Measurements from ENCODE around the gene OSTF1.

Gene OSTF1

DNA sequence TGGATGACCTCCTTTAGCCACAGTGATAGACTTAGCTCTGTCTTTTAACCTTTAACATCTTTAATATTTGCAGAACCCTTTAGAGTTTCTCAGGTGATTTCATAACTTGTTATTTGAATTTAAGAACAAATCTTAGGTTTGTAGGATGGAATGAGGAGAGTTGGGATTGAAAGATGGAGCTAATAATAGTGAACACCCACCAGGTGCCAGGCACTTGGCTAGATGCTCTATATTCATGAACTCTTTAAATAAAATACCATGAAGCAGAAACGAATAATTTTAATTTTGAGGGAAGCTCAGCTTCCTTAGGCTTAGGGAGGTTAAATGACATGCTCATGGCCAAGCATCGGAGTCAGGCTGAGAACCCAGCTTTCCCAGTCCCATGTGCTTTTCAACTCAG, 40.8 kb upstream of the OSTF1 start:
- Mint-ChIP-seq H3K4me3 (no peak overlapping the region), H3K27ac (no peak overlapping the region), H3K27me3 (ENCODE audit: low read depth) (peaks cover 7% of the 10 kb centered on the region), H3K9me3 (peaks cover 7% of the 10 kb centered on the region), H3K4me1 (no peaks in the 10 kb centered on the region), H3K36me3 (ENCODE audit: low read depth) (no peaks in the 10 kb centered on the region)
- TF ChIP-seq, protein P1, sequence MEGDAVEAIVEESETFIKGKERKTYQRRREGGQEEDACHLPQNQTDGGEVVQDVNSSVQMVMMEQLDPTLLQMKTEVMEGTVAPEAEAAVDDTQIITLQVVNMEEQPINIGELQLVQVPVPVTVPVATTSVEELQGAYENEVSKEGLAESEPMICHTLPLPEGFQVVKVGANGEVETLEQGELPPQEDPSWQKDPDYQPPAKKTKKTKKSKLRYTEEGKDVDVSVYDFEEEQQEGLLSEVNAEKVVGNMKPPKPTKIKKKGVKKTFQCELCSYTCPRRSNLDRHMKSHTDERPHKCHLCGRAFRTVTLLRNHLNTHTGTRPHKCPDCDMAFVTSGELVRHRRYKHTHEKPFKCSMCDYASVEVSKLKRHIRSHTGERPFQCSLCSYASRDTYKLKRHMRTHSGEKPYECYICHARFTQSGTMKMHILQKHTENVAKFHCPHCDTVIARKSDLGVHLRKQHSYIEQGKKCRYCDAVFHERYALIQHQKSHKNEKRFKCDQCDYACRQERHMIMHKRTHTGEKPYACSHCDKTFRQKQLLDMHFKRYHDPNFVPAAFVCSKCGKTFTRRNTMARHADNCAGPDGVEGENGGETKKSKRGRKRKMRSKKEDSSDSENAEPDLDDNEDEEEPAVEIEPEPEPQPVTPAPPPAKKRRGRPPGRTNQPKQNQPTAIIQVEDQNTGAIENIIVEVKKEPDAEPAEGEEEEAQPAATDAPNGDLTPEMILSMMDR (IDR thresholded peaks at IDR 0.05; ENCODE audit: unreplicated experiment in 3 of 3), result no peak

DNA sequence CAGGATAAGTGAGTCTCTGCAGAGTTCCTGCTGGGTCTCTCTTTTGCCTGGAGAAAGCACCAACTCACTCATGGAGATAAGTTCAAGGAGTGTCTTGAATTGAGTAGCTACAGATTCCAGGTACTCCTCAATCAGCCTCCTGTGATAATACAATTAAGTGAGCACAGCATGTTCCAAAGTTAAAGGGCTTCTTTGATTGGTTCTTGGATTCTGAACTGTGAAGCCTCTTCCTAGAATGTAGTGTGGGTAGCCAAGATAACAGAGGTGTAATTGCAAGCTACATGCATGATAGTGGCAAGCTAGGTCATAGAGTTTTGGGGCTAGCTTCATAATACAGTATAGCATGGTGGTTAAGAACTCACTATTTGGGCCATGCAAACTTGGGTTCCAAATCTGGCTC, 37.0 kb upstream of the OSTF1 start:
- peaks cover 7% of the 10 kb centered on the region for H3K9me3 Mint-ChIP-seq
- no peak overlapping the region for H3K27ac Mint-ChIP-seq
- H3K27me3 Mint-ChIP-seq (ENCODE audit: low read depth), result no peaks in the 10 kb centered on the region
- no peaks in the 10 kb centered on the region for H3K4me1 Mint-ChIP-seq
- H3K36me3 Mint-ChIP-seq (ENCODE audit: low read depth), result no peaks in the 10 kb centered on the region
- TF ChIP-seq, protein P1 (IDR thresholded peaks at IDR 0.05; ENCODE audit: unreplicated experiment in 3 of 3), result no peak
- H3K4me3 Mint-ChIP-seq, result no peak overlapping the region

DNA sequence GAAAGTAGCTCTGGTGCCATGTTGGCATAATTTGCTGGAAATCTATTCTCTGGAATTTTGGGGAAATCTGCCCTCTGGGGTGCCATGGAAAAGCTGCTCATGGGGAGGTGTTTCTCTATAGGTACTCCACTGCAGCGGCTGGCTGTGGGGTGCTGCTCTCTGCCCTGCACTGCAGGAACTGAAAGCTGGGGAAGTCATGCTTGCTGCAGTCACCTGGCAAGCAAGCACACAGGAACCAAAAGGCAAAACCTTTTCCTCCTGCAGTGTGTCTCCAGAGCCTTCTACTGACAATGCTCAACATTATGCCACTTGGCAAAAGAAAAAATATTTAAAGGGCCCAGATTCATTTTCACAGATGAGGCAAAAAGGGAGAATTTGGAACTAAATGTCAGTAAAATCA, 34.4 kb upstream of the OSTF1 start:
- no peaks in the 10 kb centered on the region for H3K36me3 Mint-ChIP-seq (ENCODE audit: low read depth)
- no peak overlapping the region for H3K4me3 Mint-ChIP-seq
- H3K27me3 Mint-ChIP-seq (ENCODE audit: low read depth), result no peaks in the 10 kb centered on the region
- H3K4me1 Mint-ChIP-seq, result no peaks in the 10 kb centered on the region
- no peak overlapping the region for H3K27ac Mint-ChIP-seq
- peaks cover 12% of the 10 kb centered on the region for H3K9me3 Mint-ChIP-seq
- TF ChIP-seq, protein P1 (IDR thresholded peaks at IDR 0.05; ENCODE audit: unreplicated experiment in 3 of 3), result no peak

DNA sequence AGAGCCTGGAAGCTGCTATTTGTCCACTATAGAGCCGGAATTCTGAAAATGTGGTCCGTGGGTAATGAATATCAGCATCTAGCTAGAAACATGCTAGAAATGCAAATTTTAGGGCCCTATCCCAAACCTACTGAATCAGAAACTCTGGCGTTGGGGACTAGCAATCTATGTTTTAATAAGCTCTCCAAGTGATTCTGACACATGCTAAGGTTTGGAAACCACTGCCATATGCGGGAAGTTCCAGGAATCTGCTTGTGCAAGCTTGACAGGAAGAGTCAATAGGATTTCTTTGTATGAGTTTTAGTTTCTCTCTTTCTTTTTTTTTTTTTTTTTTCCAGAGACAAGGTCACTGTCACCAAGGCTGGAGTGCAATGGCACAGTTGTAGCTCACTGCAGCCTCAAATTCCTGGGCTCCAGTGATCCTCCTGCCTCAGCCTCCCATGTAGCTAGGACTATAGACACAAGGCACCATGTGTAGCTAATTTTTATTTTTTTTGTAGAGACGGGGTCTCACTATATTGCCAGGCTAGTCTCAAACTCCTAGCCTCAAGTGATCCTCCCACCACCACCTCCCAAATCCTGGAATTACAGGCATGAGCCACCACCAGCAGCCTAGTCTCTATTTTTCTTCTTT, 33.8 kb upstream of the OSTF1 start:
- Mint-ChIP-seq H3K27ac (no peak overlapping the region), H3K27me3 (ENCODE audit: low read depth) (no peaks in the 10 kb centered on the region), H3K36me3 (ENCODE audit: low read depth) (no peaks in the 10 kb centered on the region), H3K4me1 (no peaks in the 10 kb centered on the region), H3K4me3 (no peak overlapping the region), H3K9me3 (peaks cover 14% of the 10 kb centered on the region)
- TF ChIP-seq, protein P1 (IDR thresholded peaks at IDR 0.05; ENCODE audit: unreplicated experiment in 3 of 3), result no peak

DNA sequence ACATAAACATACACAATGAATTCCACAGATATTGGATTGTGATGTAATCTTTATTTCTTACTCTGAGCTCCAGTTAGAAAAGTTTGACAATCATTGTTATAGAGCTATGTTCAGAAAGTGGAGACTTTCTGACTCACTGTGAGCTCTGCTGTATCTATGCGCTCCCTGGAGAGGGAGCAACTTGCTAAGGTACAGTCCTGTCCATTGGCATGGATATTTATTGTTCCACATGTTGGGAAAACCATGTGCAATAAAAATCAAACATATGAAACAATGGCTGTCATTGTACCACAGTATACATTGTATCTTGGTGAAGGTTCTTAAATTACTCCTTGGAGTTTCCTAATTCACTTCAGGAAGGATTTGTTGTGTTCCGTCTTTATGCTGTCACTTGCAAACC, 27.1 kb upstream of the OSTF1 start:
- H3K9me3 Mint-ChIP-seq, result peaks cover 12% of the 10 kb centered on the region
- no peaks in the 10 kb centered on the region for H3K36me3 Mint-ChIP-seq (ENCODE audit: low read depth)
- TF ChIP-seq, protein P1 (IDR thresholded peaks at IDR 0.05; ENCODE audit: unreplicated experiment in 3 of 3), result no peak
- H3K4me3 Mint-ChIP-seq, result no peak overlapping the region
- no peaks in the 10 kb centered on the region for H3K27me3 Mint-ChIP-seq (ENCODE audit: low read depth)
- peaks cover 13% of the 10 kb centered on the region for H3K4me1 Mint-ChIP-seq
- no peak overlapping the region for H3K27ac Mint-ChIP-seq

DNA sequence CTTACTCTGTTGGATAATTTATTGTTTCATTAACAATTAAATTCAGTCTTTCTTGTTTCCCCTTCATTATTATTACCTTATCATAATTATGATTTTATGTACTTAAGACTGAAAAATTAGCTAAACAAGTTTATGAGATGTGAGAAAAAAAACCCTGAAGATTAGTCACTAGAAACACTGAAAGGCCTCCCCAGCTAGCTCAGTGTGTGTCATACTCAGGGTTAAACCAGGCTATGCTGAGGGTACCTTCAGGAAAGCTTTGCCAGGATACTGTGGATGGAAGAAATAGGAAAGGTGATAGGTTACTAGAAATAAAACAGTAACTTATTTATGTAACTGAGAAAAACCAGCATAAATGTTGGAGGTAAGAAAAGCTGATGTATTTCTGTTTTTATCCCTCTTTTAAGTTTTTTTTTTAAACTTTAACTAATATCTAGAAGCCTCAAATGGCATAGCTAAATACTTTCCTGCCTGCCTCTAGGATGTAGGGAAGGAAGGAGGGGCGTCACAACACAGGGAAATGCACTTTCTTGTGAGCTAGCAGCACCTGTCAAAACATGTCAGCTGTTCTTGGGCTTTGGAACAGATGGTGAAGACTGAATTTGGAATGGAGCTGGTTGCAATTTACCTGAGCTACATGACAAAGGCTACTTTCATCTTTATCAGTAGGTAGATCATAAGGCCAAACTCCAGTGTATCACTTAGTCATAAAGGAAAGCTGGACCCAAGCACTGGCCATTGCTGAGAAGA, 24.6 kb upstream of the OSTF1 start:
- H3K4me1 Mint-ChIP-seq, result peaks cover 13% of the 10 kb centered on the region
- no peaks in the 10 kb centered on the region for H3K36me3 Mint-ChIP-seq (ENCODE audit: low read depth)
- TF ChIP-seq, protein P1 (IDR thresholded peaks at IDR 0.05; ENCODE audit: unreplicated experiment in 3 of 3), result no peak
- no peak overlapping the region for H3K4me3 Mint-ChIP-seq
- H3K27ac Mint-ChIP-seq, result no peak overlapping the region
- H3K9me3 Mint-ChIP-seq, result peaks cover 6% of the 10 kb centered on the region
- peaks cover 3% of the 10 kb centered on the region for H3K27me3 Mint-ChIP-seq (ENCODE audit: low read depth)
